ENCODE data around the gene SEC24B.

SEC24B gene

GRCh38 chr4:109414938-109415337 is 18.7 kb upstream of the SEC24B start:
- Histone ChIP-seq H3K4me2 (ENCODE audit: insufficient read depth, low read length) (no peak overlapping the region), H4K20me1 (ENCODE audit: insufficient read depth, low read length) (no peaks in the 10 kb centered on the region), H3K4me3 (ENCODE audit: low read depth in 1 of 2, low read length in 2 of 2) (no peak overlapping the region), H3K9ac (ENCODE audit: low read depth, low read length) (no peak overlapping the region), H3K36me3 (ENCODE audit: insufficient read depth, low read length) (no peaks in the 10 kb centered on the region), H3K27me3 (ENCODE audit: insufficient read depth, low read length, poor library complexity) (no peaks in the 10 kb centered on the region), H3K9me3 (ENCODE audit: insufficient read depth, low read length, severe bottlenecking) (no peaks in the 10 kb centered on the region), H3K79me2 (ENCODE audit: insufficient read depth, low read length) (no peaks in the 10 kb centered on the region), H2AFZ (ENCODE audit: low read depth, low read length) (no peak overlapping the region), H3K4me1 (ENCODE audit: insufficient read depth, low read length) (no peaks in the 10 kb centered on the region), H3K27ac (ENCODE audit: low read length) (no peak overlapping the region)
- DNase-seq (no peak), ATAC-seq (ENCODE audit: insufficient read depth, low read depth) (no peak)
- no peak for TF ChIP-seq EZH2 (IDR thresholded peaks at IDR 0.05; ENCODE audit: borderline replicate concordance, low read depth, low read length, severe bottlenecking)
- TF ChIP-seq, protein P1, sequence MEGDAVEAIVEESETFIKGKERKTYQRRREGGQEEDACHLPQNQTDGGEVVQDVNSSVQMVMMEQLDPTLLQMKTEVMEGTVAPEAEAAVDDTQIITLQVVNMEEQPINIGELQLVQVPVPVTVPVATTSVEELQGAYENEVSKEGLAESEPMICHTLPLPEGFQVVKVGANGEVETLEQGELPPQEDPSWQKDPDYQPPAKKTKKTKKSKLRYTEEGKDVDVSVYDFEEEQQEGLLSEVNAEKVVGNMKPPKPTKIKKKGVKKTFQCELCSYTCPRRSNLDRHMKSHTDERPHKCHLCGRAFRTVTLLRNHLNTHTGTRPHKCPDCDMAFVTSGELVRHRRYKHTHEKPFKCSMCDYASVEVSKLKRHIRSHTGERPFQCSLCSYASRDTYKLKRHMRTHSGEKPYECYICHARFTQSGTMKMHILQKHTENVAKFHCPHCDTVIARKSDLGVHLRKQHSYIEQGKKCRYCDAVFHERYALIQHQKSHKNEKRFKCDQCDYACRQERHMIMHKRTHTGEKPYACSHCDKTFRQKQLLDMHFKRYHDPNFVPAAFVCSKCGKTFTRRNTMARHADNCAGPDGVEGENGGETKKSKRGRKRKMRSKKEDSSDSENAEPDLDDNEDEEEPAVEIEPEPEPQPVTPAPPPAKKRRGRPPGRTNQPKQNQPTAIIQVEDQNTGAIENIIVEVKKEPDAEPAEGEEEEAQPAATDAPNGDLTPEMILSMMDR (IDR thresholded peaks at IDR 0.05; ENCODE audit: borderline replicate concordance, extremely low read depth, low read length, poor library complexity, severe bottlenecking): no peak

GRCh38 chr4:109418588-109418987 is 15.0 kb upstream of the SEC24B start:
- Histone ChIP-seq H3K9ac (ENCODE audit: low read depth, low read length) (no peak overlapping the region), H3K4me1 (ENCODE audit: insufficient read depth, low read length) (no peaks in the 10 kb centered on the region), H3K27ac (ENCODE audit: low read length) (no peak overlapping the region), H3K36me3 (ENCODE audit: insufficient read depth, low read length) (no peaks in the 10 kb centered on the region), H3K4me3 (ENCODE audit: low read depth in 1 of 2, low read length in 2 of 2) (no peak overlapping the region), H3K9me3 (ENCODE audit: insufficient read depth, low read length, severe bottlenecking) (no peaks in the 10 kb centered on the region), H3K4me2 (ENCODE audit: insufficient read depth, low read length) (no peak overlapping the region), H3K27me3 (ENCODE audit: insufficient read depth, low read length, poor library complexity) (no peaks in the 10 kb centered on the region), H4K20me1 (ENCODE audit: insufficient read depth, low read length) (no peaks in the 10 kb centered on the region), H2AFZ (ENCODE audit: low read depth, low read length) (no peak overlapping the region), H3K79me2 (ENCODE audit: insufficient read depth, low read length) (no peaks in the 10 kb centered on the region)
- no peak for ATAC-seq (ENCODE audit: insufficient read depth, low read depth)
- DNase-seq: no peak
- no peak for TF ChIP-seq EZH2 (IDR thresholded peaks at IDR 0.05; ENCODE audit: borderline replicate concordance, low read depth, low read length, severe bottlenecking)
- TF ChIP-seq, protein P1 (IDR thresholded peaks at IDR 0.05; ENCODE audit: borderline replicate concordance, extremely low read depth, low read length, poor library complexity, severe bottlenecking): no peak

DNA sequence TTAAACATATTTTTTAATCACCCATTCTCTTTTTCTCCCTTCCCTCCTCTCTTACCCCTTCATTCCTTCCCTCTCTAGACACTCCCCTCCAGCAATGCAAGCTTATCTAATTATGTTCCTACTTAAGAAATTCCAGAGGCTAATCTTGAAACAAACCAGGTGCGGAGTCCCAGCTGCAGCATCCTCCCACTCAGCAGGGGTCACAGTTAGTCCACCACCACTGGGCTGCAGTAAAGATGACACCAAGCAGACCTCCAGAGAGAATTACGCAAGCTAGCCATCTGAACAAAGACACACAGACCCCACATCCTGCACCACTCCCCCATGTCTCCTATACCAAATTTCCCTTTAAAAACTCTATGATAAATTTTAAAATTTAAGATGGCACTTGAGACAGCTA is 13.9 kb upstream of the SEC24B start:
- Histone ChIP-seq H3K4me2 (ENCODE audit: insufficient read depth, low read length) (no peak overlapping the region), H3K27me3 (ENCODE audit: insufficient read depth, low read length, poor library complexity) (no peaks in the 10 kb centered on the region), H3K36me3 (ENCODE audit: insufficient read depth, low read length) (no peaks in the 10 kb centered on the region), H3K9ac (ENCODE audit: low read depth, low read length) (no peak overlapping the region), H3K27ac (ENCODE audit: low read length) (no peak overlapping the region), H4K20me1 (ENCODE audit: insufficient read depth, low read length) (no peaks in the 10 kb centered on the region), H3K4me3 (ENCODE audit: low read depth in 1 of 2, low read length in 2 of 2) (no peak overlapping the region), H3K79me2 (ENCODE audit: insufficient read depth, low read length) (no peaks in the 10 kb centered on the region), H3K9me3 (ENCODE audit: insufficient read depth, low read length, severe bottlenecking) (no peaks in the 10 kb centered on the region), H3K4me1 (ENCODE audit: insufficient read depth, low read length) (no peaks in the 10 kb centered on the region), H2AFZ (ENCODE audit: low read depth, low read length) (no peak overlapping the region)
- no peak for TF ChIP-seq EZH2 (IDR thresholded peaks at IDR 0.05; ENCODE audit: borderline replicate concordance, low read depth, low read length, severe bottlenecking)
- TF ChIP-seq, protein P1 (IDR thresholded peaks at IDR 0.05; ENCODE audit: borderline replicate concordance, extremely low read depth, low read length, poor library complexity, severe bottlenecking): no peak
- ATAC-seq (ENCODE audit: insufficient read depth, low read depth): 0 out of 3 replicates have a peak, but pooled peaks have one; percentile 38
- no peak for DNase-seq

All from DND-41 (cell line).